Panc1 (cell line): ENCODE data around the gene CNKSR2. TPM values are rescaled to one million over a fixed set of nuclear protein-coding genes. Genes with fewer than 3 reads are reported as not detected.

Source experiments
- ATAC-seq: fragments of 200-7000 bp; cut with Tn5 transposase; 2 replicates; pipeline ENCODE4 v1.9.1; 2020; ENCODE audit warnings: mild to moderate bottlenecking, moderate library complexity
- BruUV-seq: library from RNA; stranded (reverse); fragments of 400-500 nt; replicated peaks from 2 replicates; lab custom pipeline; 2021; lab: Mats Ljungman, UMichigan
- CTCF ChIA-PET: fragments of 300-600 bp; sonication (Branson Sonifier 250); formaldehyde crosslinking; loops from one replicate; lab custom pipeline; 2022; ENCODE audit warnings: antibody characterized with exemption; lab: Charles Lee
- POLR2A ChIA-PET: fragments of 300-600 bp; sonication (Branson Sonifier 250); formaldehyde crosslinking; loops from one replicate; lab custom pipeline; 2022; ENCODE audit warnings: antibody characterized with exemption; lab: Charles Lee
- DNase-seq: peaks from one replicate; pipeline ENCODE4 v3.0.0-alpha.2; 2010; ENCODE audit warnings: low read depth, low spot score
- H3K27ac ChIP-seq: 2 replicates; pipeline ENCODE4 v1.5.1; 2011; ENCODE audit warnings: mild to moderate bottlenecking, low read length, inconsistent platforms
- H3K27me3 ChIP-seq: fragments of 200-500 bp; sonication (Bioruptor generic); 2 replicates; pipeline ENCODE4 v1.6.0; 2014; ENCODE audit warnings: low read length, inconsistent platforms; ENCODE audit not compliant: control insufficient read depth, insufficient read depth
- H3K36me3 ChIP-seq: fragments of 200-500 bp; sonication (Bioruptor generic); 2 replicates; pipeline ENCODE4 v1.5.1; 2014; ENCODE audit warnings: inconsistent platforms, mild to moderate bottlenecking, low read length, moderate library complexity; ENCODE audit not compliant: control insufficient read depth, insufficient read depth
- H3K4me1 ChIP-seq: 2 replicates; pipeline ENCODE4 v1.5.1; 2011; ENCODE audit warnings: inconsistent platforms, mild to moderate bottlenecking, low read length, moderate library complexity; ENCODE audit not compliant: control insufficient read depth, insufficient read depth
- H3K4me3 ChIP-seq, 2 experiments: 2 replicates each; pipeline ENCODE4 v1.5.1; 2011 to 2012; ENCODE audit warnings: low read depth in 2 of 2, low read length in 2 of 2, mild to moderate bottlenecking in 2 of 2, inconsistent platforms in 1 of 2, moderate library complexity in 1 of 2
- H3K9me3 ChIP-seq: fragments of 200-500 bp; sonication (Bioruptor generic); 2 replicates; pipeline ENCODE4 v1.5.1; 2014; ENCODE audit warnings: low read depth, mild to moderate bottlenecking, inconsistent platforms, low read length, moderate library complexity; ENCODE audit not compliant: control insufficient read depth, insufficient read depth
- CTCF ChIP-seq: fragments of 450-650 bp; IDR thresholded peaks from 2 replicates; pipeline ENCODE4 v1.5.1; 2017; ENCODE audit warnings: mild to moderate bottlenecking
- POLR2AphosphoS5 ChIP-seq: IDR thresholded peaks from 2 replicates; pipeline ENCODE4 v1.6.1; 2012; ENCODE audit warnings: mild to moderate bottlenecking, low read depth, low read length, moderate library complexity
- REST ChIP-seq, 2 experiments: IDR thresholded peaks; 2 replicates each; pipeline ENCODE4 v1.6.1; 2011 to 2012; ENCODE audit warnings: low read depth in 2 of 2, control low read depth in 1 of 2, low read length in 1 of 2, mild to moderate bottlenecking in 1 of 2, moderate library complexity in 1 of 2; ENCODE audit not compliant: insufficient read depth in 1 of 2
- SIN3A ChIP-seq: IDR thresholded peaks from 2 replicates; pipeline ENCODE4 v1.6.1; 2012; ENCODE audit warnings: low read depth, mild to moderate bottlenecking, low read length, moderate library complexity, borderline replicate concordance; ENCODE audit not compliant: insufficient read depth
- TCF7L2 ChIP-seq: IDR thresholded peaks from 2 replicates; pipeline ENCODE4 v1.6.1; 2011; ENCODE audit warnings: mild to moderate bottlenecking, low read depth, low read length, inconsistent platforms
- in situ Hi-C: cut with HindIII; loops from 2 replicates; pipeline ENCODE4 v1.10.0; 2016; ENCODE audit warnings: low sequenced_read_pairs, low pct_unique_long_range_greater_than_20kb
- intact Hi-C: fragments of 100-400 bp; cut with micrococcal nuclease; formaldehyde crosslinking; loops from one replicate; pipeline ENCODE4 v1.10.0; 2022; ENCODE audit not compliant: unreplicated experiment
- total RNA-seq: library from RNA; stranded (reverse); gene quantifications from one replicate; pipeline ENCODE4 v1.2.1, GENCODE V29; 2021; ENCODE audit not compliant: unreplicated experiment

Gene CNKSR2
- total RNA-seq, 1 experiment from 2014 or later: not detected

- H3K27me3 ChIP-seq: no peaks in the 10 kb centered on the region
- DNase-seq: no peak
- no peak overlapping the region for H3K27ac ChIP-seq
- no peaks in the 10 kb centered on the region for H3K36me3 ChIP-seq
- TF ChIP-seq POLR2AphosphoS5: no peak
- no peak for TF ChIP-seq REST (IDR thresholded peaks at IDR 0.05; ENCODE audit: insufficient read depth in 1 of 2, low read depth in 2 of 2, low read length in 1 of 2)
- no peak for TF ChIP-seq TCF7L2
- TF ChIP-seq SIN3A: no peak
- no peak for TF ChIP-seq CTCF
- H3K9me3 ChIP-seq: no peaks in the 10 kb centered on the region
- ATAC-seq: no peak
- no peak overlapping the region for H3K4me3 ChIP-seq
- in situ Hi-C loops: no loop called here
- POLR2A ChIA-PET: no interaction called here
- H3K4me1 ChIP-seq: no peaks in the 10 kb centered on the region
- BruUV-seq: no TSS peak
- intact Hi-C loops: no loop called here
- CTCF ChIA-PET: no interaction called here
These were observed 24.2 kb downstream of the CNKSR2 start for GRCh38 chrX:21398426-21398825.

GRCh38 chrX:21400408-21401121 is 26.3 kb downstream of the CNKSR2 start:
- Histone ChIP-seq H3K9me3 (no peaks in the 10 kb centered on the region), H3K27ac (no peak overlapping the region), H3K36me3 (no peaks in the 10 kb centered on the region), H3K4me1 (no peaks in the 10 kb centered on the region), H3K27me3 (no peaks in the 10 kb centered on the region), H3K4me3 (no peak overlapping the region)
- in situ Hi-C loops: no loop called here
- no TSS peak for BruUV-seq
- ChIA-PET CTCF (no interaction called here), POLR2A (no interaction called here)
- TF ChIP-seq SIN3A: no peak
- TF ChIP-seq TCF7L2: no peak
- no peak for TF ChIP-seq CTCF
- TF ChIP-seq POLR2AphosphoS5: no peak
- TF ChIP-seq REST (IDR thresholded peaks at IDR 0.05; ENCODE audit: insufficient read depth in 1 of 2, low read depth in 2 of 2, low read length in 1 of 2): no peak
- no peak for ATAC-seq
- DNase-seq: no peak
- intact Hi-C loops: no loop called here
